ENCODE data around the gene PNKP. TPM values are rescaled to one million over a fixed set of nuclear protein-coding genes. Genes with fewer than 3 reads are reported as not detected.
A peak's percentile ranks its signal among the peaks of the same experiment; 100 is the strongest.

The PNKP gene
- total and polyA plus RNA-seq, 9 of the 15 experiments (the other 6 are each of a cell fraction or from before 2014, with no cell fraction given), result 2.8 to 85.4 (median 25.3) TPM

GRCh38 chr19:49820125-49820524, 47.3 kb downstream of the PNKP start (continued):
- TF ChIP-seq CUX1 (CRISPR knock-in tag; IDR thresholded peaks at IDR 0.05) (no peak), CREM (IDR thresholded peaks at IDR 0.05; ENCODE audit: low read depth) (no peak), ZNF124 (CRISPR knock-in tag; IDR thresholded peaks at IDR 0.05) (no peak), CC2D1A (IDR thresholded peaks at IDR 0.05) (no peak), THAP7 (CRISPR knock-in tag; IDR thresholded peaks at IDR 0.05) (no peak), PML (IDR thresholded peaks at IDR 0.05; ENCODE audit: low read length) (no peak), MTA3 (IDR thresholded peaks at IDR 0.05; ENCODE audit: borderline replicate concordance) (0 out of 2 replicates have a peak, but pooled peaks have one; percentile 18), ZBTB43 (CRISPR knock-in tag; IDR thresholded peaks at IDR 0.05) (no peak), CTCFL (IDR thresholded peaks at IDR 0.05; ENCODE audit: borderline replicate concordance, insufficient read depth, low read depth, low read length, poor library complexity, severe bottlenecking) (no peak), BHLHE40 (IDR thresholded peaks at IDR 0.05; ENCODE audit: low read length) (peak; percentile 85), ZNF79 (CRISPR knock-in tag; IDR thresholded peaks at IDR 0.05; ENCODE audit: low read depth) (no peak), KLF13 (tag; IDR thresholded peaks at IDR 0.05; ENCODE audit: borderline replicate concordance, low read depth) (no peak), MEIS2 (IDR thresholded peaks at IDR 0.05; ENCODE audit: partially characterized antibody) (peak; percentile 40), NR3C1 (CRISPR knock-in tag; IDR thresholded peaks at IDR 0.05) (no peak), SNIP1 (IDR thresholded peaks at IDR 0.05; ENCODE audit: low read depth) (no peak)
